GM23338 (cell line): ENCODE measurements around the gene CTNS. TPM values are rescaled to one million over a fixed set of nuclear protein-coding genes. Genes with fewer than 3 reads are reported as not detected.

ENCODE experiments used
- ATAC-seq: fragments of 200-7000 bp; cut with Tn5 transposase; 3 replicates; pipeline ENCODE4 v1.9.1; 2020
- DNase-seq: peaks from one replicate; pipeline ENCODE4 v3.0.0-alpha.2; 2015; ENCODE audit warnings: low spot score
- H2AFZ ChIP-seq: fragments of 200-600 bp; sonication (generic); 2 replicates; pipeline ENCODE4 v1.8.0; 2016; ENCODE audit warnings: antibody characterized with exemption, mild to moderate bottlenecking, moderate library complexity
- H3F3A ChIP-seq: fragments of 200-600 bp; sonication (generic); replicated peaks from 2 replicates; pipeline ENCODE4 v1.8.0; 2017; ENCODE audit warnings: antibody characterized with exemption, mixed run types, low read depth
- H3K27ac ChIP-seq: fragments of 200-600 bp; sonication (generic); 2 replicates; pipeline ENCODE4 v1.6.1; 2016; ENCODE audit warnings: low read depth
- H3K27me3 ChIP-seq: fragments of 200-600 bp; sonication (generic); 2 replicates; pipeline ENCODE4 v1.8.0; 2016; ENCODE audit warnings: mild to moderate bottlenecking, mixed run types, moderate library complexity; ENCODE audit not compliant: insufficient read depth
- H3K36me3 ChIP-seq: fragments of 200-600 bp; sonication (generic); 2 replicates; pipeline ENCODE4 v1.8.0; 2016; ENCODE audit warnings: mild to moderate bottlenecking; ENCODE audit not compliant: insufficient read depth
- H3K4me1 ChIP-seq: fragments of 200-600 bp; sonication (generic); 2 replicates; pipeline ENCODE4 v1.8.0; 2016; ENCODE audit warnings: mild to moderate bottlenecking, moderate library complexity; ENCODE audit not compliant: insufficient read depth
- H3K4me2 ChIP-seq: fragments of 200-600 bp; sonication (generic); 2 replicates; pipeline ENCODE4 v1.7.1; 2017; ENCODE audit warnings: mixed run types
- H3K4me3 ChIP-seq: fragments of 200-600 bp; sonication (generic); 2 replicates; pipeline ENCODE4 v1.6.1; 2016; ENCODE audit warnings: mixed run types
- H3K79me2 ChIP-seq: fragments of 200-600 bp; sonication (generic); replicated peaks from 2 replicates; pipeline ENCODE4 v1.8.0; 2017; ENCODE audit warnings: mild to moderate bottlenecking; ENCODE audit not compliant: insufficient read depth
- H3K9me2 ChIP-seq: fragments of 200-600 bp; sonication (generic); 2 replicates; pipeline ENCODE4 v1.8.0; 2017; ENCODE audit not compliant: insufficient read depth
- H4K20me1 ChIP-seq: fragments of 200-600 bp; sonication (generic); replicated peaks from 2 replicates; pipeline ENCODE4 v1.8.0; 2017; ENCODE audit warnings: mild to moderate bottlenecking; ENCODE audit not compliant: insufficient read depth
- H3K27ac Mint-ChIP-seq: 2 replicates; pipeline ENCODE4 v1.8.0; 2020; ENCODE audit warnings: inconsistent platforms, mild to moderate bottlenecking, moderate library complexity, mixed read lengths
- H3K27me3 Mint-ChIP-seq: 3 replicates; pipeline ENCODE4 v1.8.0; 2022; ENCODE audit warnings: low read depth, mild to moderate bottlenecking, moderate library complexity, mixed read lengths, inconsistent platforms; ENCODE audit not compliant: insufficient read depth, poor library complexity
- H3K36me3 Mint-ChIP-seq: 3 replicates; pipeline ENCODE4 v1.8.0; 2021; ENCODE audit warnings: low read depth, mild to moderate bottlenecking, inconsistent platforms, moderate library complexity, mixed read lengths
- H3K4me1 Mint-ChIP-seq: 3 replicates; pipeline ENCODE4 v1.8.0; 2020; ENCODE audit warnings: mild to moderate bottlenecking, inconsistent platforms, mixed read lengths
- H3K4me3 Mint-ChIP-seq: 3 replicates; pipeline ENCODE4 v1.8.0; 2021; ENCODE audit warnings: moderate library complexity, mild to moderate bottlenecking, inconsistent platforms, mixed read lengths
- H3K9me3 Mint-ChIP-seq: 3 replicates; pipeline ENCODE4 v1.8.0; 2020; ENCODE audit warnings: moderate library complexity, mild to moderate bottlenecking, inconsistent platforms, mixed read lengths
- CREB1 ChIP-seq: fragments of 250-450 bp; sonication (Bioruptor Pico); IDR thresholded peaks from 2 replicates; pipeline ENCODE4 v1.5.0; 2020; ENCODE audit warnings: low read depth, mild to moderate bottlenecking, moderate library complexity
- EZH2 ChIP-seq: fragments of 200-600 bp; sonication (generic); IDR thresholded peaks from one replicate; pipeline ENCODE4 v1.8.0; 2017; ENCODE audit warnings: antibody characterized with exemption, mild to moderate bottlenecking, low read depth; ENCODE audit not compliant: unreplicated experiment
- EZH2phosphoT487 ChIP-seq: fragments of 200-600 bp; sonication (generic); IDR thresholded peaks from one replicate; pipeline ENCODE4 v1.8.1; 2018; ENCODE audit warnings: antibody characterized with exemption; ENCODE audit not compliant: unreplicated experiment
- JUNB ChIP-seq: IDR thresholded peaks from one replicate; pipeline ENCODE4 v1.6.1; 2016; ENCODE audit warnings: antibody characterized with exemption; ENCODE audit not compliant: unreplicated experiment
- NANOG ChIP-seq: IDR thresholded peaks from 2 replicates; pipeline ENCODE4 v1.6.1; 2016; ENCODE audit warnings: antibody characterized with exemption, borderline replicate concordance
- POLR2AphosphoS5 ChIP-seq: IDR thresholded peaks from 2 replicates; pipeline ENCODE4 v1.6.1; 2016; ENCODE audit warnings: antibody characterized with exemption, low read depth
- STAT1 ChIP-seq: IDR thresholded peaks from one replicate; pipeline ENCODE4 v1.6.1; 2016; ENCODE audit warnings: antibody characterized with exemption; ENCODE audit not compliant: unreplicated experiment
- ZNF114 ChIP-seq: fragments of 250-450 bp; sonication (Bioruptor Pico); IDR thresholded peaks from 2 replicates; pipeline ENCODE4 v1.5.0; 2020; ENCODE audit warnings: mild to moderate bottlenecking, moderate library complexity
- ZNF331 ChIP-seq: fragments of 250-450 bp; sonication (Bioruptor Pico); IDR thresholded peaks from 2 replicates; pipeline ENCODE4 v1.5.0; 2020; ENCODE audit warnings: low read depth, mild to moderate bottlenecking, moderate library complexity
- polyA plus RNA-seq: library from polyadenylated mRNA; unstranded; fragments of >200 nt; fragmentation: Nextera tagmentation; extraction: Ambion mirVana; gene quantifications from 2 replicates; pipeline ENCODE4 v1.2.1, GENCODE V29; 2016
- total RNA-seq: library from RNA; depleted of rRNA; stranded (reverse); fragments of >200 nt; shearing (Covaris generic); gene quantifications from 2 replicates; pipeline ENCODE4 v1.2.3, GENCODE V29; 2014
- TF ChIP-seq, protein P1 (sequence below): IDR thresholded peaks from one replicate; pipeline ENCODE4 v1.6.1; 2018; ENCODE audit warnings: antibody characterized with exemption; ENCODE audit not compliant: unreplicated experiment
- TF ChIP-seq, protein P2 (sequence below): IDR thresholded peaks from 2 replicates; pipeline ENCODE4 v1.6.1; 2016; ENCODE audit warnings: antibody characterized with exemption
- TF ChIP-seq, protein P3 (sequence below): fragments of 250-450 bp; sonication (Bioruptor Pico); IDR thresholded peaks from 2 replicates; pipeline ENCODE4 v1.5.0; 2020; ENCODE audit warnings: mild to moderate bottlenecking, moderate library complexity
- TF ChIP-seq, protein P4 (sequence below), 2 experiments: fragments of 200-600 bp in 1 of 2; sonication (generic) in 1 of 2; conservative IDR thresholded peaks; 2 replicates each; pipeline versions ENCODE4 v1.5.1 to v1.6.1; 2016 to 2017; ENCODE audit warnings: antibody characterized with exemption in 2 of 2, low read depth in 2 of 2, mild to moderate bottlenecking in 2 of 2, moderate library complexity in 1 of 2

The CTNS gene
- total and polyA plus RNA-seq, 2 experiments from 2014 or later, result 5.9 to 21.8 TPM

DNA sequence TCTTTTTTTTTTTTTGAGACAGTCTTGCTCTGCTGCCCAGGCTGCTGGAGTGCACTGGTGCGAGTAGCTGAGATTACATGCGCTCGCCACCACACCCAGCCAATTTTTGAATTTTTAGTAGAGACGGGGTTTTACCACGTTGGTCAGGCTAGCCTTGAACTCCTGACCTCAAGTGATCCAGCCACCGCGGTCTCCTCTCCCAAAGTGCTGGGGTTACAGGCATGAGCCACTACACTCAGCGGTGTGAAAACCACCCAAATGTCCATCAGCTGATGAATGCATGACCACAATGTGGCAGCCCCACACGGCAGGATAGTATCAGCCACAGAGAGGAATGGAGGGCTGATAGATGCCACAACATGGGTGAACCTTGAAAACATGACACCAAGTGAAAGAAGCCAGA, 57.3 kb downstream of the CTNS start:
- ATAC-seq, result no peak
- Histone ChIP-seq H3F3A (0 out of 2 replicates have a peak, but pooled peaks cover 7% of the 10 kb centered on the region), H2AFZ (no peak overlapping the region), H3K4me3 (no peak overlapping the region), H3K4me1 (peaks cover 16% of the 10 kb centered on the region; the same call in 1 of the 2 replicates), H3K9me2 (no peaks in the 10 kb centered on the region), H3K4me2 (no peak overlapping the region), H3K27me3 (peaks cover 25% of the 10 kb centered on the region), H3K36me3 (no peaks in the 10 kb centered on the region), H4K20me1 (no peaks in the 10 kb centered on the region), H3K27ac (no peak overlapping the region), H3K79me2 (no peaks in the 10 kb centered on the region)
- no peak overlapping the region for H3K4me3 Mint-ChIP-seq
- H3K27ac Mint-ChIP-seq, result no peak overlapping the region
- no peak for TF ChIP-seq CREB1 (CRISPR knock-in tag)
- TF ChIP-seq JUNB, result no peak
- TF ChIP-seq EZH2, result no peak
- TF ChIP-seq, protein P1, sequence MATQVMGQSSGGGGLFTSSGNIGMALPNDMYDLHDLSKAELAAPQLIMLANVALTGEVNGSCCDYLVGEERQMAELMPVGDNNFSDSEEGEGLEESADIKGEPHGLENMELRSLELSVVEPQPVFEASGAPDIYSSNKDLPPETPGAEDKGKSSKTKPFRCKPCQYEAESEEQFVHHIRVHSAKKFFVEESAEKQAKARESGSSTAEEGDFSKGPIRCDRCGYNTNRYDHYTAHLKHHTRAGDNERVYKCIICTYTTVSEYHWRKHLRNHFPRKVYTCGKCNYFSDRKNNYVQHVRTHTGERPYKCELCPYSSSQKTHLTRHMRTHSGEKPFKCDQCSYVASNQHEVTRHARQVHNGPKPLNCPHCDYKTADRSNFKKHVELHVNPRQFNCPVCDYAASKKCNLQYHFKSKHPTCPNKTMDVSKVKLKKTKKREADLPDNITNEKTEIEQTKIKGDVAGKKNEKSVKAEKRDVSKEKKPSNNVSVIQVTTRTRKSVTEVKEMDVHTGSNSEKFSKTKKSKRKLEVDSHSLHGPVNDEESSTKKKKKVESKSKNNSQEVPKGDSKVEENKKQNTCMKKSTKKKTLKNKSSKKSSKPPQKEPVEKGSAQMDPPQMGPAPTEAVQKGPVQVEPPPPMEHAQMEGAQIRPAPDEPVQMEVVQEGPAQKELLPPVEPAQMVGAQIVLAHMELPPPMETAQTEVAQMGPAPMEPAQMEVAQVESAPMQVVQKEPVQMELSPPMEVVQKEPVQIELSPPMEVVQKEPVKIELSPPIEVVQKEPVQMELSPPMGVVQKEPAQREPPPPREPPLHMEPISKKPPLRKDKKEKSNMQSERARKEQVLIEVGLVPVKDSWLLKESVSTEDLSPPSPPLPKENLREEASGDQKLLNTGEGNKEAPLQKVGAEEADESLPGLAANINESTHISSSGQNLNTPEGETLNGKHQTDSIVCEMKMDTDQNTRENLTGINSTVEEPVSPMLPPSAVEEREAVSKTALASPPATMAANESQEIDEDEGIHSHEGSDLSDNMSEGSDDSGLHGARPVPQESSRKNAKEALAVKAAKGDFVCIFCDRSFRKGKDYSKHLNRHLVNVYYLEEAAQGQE, result no peak
- TF ChIP-seq ZNF331 (CRISPR knock-in tag), result no peak
- TF ChIP-seq, protein P2, sequence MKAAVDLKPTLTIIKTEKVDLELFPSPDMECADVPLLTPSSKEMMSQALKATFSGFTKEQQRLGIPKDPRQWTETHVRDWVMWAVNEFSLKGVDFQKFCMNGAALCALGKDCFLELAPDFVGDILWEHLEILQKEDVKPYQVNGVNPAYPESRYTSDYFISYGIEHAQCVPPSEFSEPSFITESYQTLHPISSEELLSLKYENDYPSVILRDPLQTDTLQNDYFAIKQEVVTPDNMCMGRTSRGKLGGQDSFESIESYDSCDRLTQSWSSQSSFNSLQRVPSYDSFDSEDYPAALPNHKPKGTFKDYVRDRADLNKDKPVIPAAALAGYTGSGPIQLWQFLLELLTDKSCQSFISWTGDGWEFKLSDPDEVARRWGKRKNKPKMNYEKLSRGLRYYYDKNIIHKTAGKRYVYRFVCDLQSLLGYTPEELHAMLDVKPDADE, result no peak
- TF ChIP-seq ZNF114, result no peak
- TF ChIP-seq STAT1, result no peak
- no peak for TF ChIP-seq NANOG
- no peak for TF ChIP-seq EZH2phosphoT487
- TF ChIP-seq POLR2AphosphoS5, result no peak
- TF ChIP-seq, protein P3, sequence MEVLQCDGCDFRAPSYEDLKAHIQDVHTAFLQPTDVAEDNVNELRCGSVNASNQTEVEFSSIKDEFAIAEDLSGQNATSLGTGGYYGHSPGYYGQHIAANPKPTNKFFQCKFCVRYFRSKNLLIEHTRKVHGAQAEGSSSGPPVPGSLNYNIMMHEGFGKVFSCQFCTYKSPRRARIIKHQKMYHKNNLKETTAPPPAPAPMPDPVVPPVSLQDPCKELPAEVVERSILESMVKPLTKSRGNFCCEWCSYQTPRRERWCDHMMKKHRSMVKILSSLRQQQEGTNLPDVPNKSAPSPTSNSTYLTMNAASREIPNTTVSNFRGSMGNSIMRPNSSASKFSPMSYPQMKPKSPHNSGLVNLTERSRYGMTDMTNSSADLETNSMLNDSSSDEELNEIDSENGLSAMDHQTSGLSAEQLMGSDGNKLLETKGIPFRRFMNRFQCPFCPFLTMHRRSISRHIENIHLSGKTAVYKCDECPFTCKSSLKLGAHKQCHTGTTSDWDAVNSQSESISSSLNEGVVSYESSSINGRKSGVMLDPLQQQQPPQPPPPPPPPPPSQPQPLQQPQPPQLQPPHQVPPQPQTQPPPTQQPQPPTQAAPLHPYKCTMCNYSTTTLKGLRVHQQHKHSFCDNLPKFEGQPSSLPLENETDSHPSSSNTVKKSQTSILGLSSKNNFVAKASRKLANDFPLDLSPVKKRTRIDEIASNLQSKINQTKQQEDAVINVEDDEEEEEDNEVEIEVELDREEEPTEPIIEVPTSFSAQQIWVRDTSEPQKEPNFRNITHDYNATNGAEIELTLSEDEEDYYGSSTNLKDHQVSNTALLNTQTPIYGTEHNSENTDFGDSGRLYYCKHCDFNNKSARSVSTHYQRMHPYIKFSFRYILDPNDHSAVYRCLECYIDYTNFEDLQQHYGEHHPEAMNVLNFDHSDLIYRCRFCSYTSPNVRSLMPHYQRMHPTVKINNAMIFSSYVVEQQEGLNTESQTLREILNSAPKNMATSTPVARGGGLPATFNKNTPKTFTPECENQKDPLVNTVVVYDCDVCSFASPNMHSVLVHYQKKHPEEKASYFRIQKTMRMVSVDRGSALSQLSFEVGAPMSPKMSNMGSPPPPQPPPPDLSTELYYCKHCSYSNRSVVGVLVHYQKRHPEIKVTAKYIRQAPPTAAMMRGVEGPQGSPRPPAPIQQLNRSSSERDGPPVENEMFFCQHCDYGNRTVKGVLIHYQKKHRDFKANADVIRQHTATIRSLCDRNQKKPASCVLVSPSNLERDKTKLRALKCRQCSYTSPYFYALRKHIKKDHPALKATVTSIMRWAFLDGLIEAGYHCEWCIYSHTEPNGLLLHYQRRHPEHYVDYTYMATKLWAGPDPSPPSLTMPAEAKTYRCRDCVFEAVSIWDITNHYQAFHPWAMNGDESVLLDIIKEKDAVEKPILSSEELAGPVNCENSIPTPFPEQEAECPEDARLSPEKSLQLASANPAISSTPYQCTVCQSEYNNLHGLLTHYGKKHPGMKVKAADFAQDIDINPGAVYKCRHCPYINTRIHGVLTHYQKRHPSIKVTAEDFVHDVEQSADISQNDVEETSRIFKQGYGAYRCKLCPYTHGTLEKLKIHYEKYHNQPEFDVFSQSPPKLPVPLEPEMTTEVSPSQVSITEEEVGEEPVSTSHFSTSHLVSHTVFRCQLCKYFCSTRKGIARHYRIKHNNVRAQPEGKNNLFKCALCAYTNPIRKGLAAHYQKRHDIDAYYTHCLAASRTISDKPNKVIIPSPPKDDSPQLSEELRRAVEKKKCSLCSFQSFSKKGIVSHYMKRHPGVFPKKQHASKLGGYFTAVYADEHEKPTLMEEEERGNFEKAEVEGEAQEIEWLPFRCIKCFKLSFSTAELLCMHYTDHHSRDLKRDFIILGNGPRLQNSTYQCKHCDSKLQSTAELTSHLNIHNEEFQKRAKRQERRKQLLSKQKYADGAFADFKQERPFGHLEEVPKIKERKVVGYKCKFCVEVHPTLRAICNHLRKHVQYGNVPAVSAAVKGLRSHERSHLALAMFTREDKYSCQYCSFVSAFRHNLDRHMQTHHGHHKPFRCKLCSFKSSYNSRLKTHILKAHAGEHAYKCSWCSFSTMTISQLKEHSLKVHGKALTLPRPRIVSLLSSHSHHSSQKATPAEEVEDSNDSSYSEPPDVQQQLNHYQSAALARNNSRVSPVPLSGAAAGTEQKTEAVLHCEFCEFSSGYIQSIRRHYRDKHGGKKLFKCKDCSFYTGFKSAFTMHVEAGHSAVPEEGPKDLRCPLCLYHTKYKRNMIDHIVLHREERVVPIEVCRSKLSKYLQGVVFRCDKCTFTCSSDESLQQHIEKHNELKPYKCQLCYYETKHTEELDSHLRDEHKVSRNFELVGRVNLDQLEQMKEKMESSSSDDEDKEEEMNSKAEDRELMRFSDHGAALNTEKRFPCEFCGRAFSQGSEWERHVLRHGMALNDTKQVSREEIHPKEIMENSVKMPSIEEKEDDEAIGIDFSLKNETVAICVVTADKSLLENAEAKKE (CRISPR knock-in tag), result no peak
- TF ChIP-seq, protein P4, sequence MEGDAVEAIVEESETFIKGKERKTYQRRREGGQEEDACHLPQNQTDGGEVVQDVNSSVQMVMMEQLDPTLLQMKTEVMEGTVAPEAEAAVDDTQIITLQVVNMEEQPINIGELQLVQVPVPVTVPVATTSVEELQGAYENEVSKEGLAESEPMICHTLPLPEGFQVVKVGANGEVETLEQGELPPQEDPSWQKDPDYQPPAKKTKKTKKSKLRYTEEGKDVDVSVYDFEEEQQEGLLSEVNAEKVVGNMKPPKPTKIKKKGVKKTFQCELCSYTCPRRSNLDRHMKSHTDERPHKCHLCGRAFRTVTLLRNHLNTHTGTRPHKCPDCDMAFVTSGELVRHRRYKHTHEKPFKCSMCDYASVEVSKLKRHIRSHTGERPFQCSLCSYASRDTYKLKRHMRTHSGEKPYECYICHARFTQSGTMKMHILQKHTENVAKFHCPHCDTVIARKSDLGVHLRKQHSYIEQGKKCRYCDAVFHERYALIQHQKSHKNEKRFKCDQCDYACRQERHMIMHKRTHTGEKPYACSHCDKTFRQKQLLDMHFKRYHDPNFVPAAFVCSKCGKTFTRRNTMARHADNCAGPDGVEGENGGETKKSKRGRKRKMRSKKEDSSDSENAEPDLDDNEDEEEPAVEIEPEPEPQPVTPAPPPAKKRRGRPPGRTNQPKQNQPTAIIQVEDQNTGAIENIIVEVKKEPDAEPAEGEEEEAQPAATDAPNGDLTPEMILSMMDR (conservative IDR thresholded peaks at IDR 0.05; ENCODE audit: low read depth in 2 of 2), result no peak
- H3K9me3 Mint-ChIP-seq, result peaks cover 6% of the 10 kb centered on the region; the same call in 1 of the 3 replicates
- no peaks in the 10 kb centered on the region for H3K36me3 Mint-ChIP-seq
- peaks cover 27% of the 10 kb centered on the region for H3K27me3 Mint-ChIP-seq
- peaks cover 10% of the 10 kb centered on the region for H3K4me1 Mint-ChIP-seq
- DNase-seq, result no peak
